Fibroblast of lung (primary cell): ENCODE measurements around the gene NCOR2. TPM values are rescaled to one million over a fixed set of nuclear protein-coding genes. Genes with fewer than 3 reads are reported as not detected.

Source experiments
- DNase-seq, 2 donors: peaks; one replicate each; pipeline versions ENCODE4 v3.0.0 to v3.0.0-alpha.2; 2010; ENCODE audit warnings: low read depth in 2 of 2
- H2AFZ ChIP-seq: 2 replicates; pipeline ENCODE4 v1.5.1; 2012; ENCODE audit warnings: low read length, control low read depth, inconsistent platforms
- H3K27ac ChIP-seq: 2 replicates; pipeline ENCODE4 v1.5.1; 2011; ENCODE audit warnings: low read length, control low read depth; ENCODE audit not compliant: insufficient read depth
- H3K27me3 ChIP-seq: 2 replicates; pipeline ENCODE4 v1.5.1; 2011; ENCODE audit warnings: mild to moderate bottlenecking, low read length; ENCODE audit not compliant: control insufficient read depth, insufficient read depth
- H3K36me3 ChIP-seq: 2 replicates; pipeline ENCODE4 v1.5.1; 2011; ENCODE audit warnings: low read length; ENCODE audit not compliant: control insufficient read depth, insufficient read depth
- H3K4me1 ChIP-seq: 2 replicates; pipeline ENCODE4 v1.5.1; 2011; ENCODE audit warnings: low read length; ENCODE audit not compliant: control insufficient read depth, insufficient read depth; ENCODE audit errors: extremely low read depth
- H3K4me2 ChIP-seq: 2 replicates; pipeline ENCODE4 v1.5.1; 2011; ENCODE audit warnings: low read length, control low read depth; ENCODE audit not compliant: insufficient read depth; ENCODE audit errors: extremely low read depth
- H3K4me3 ChIP-seq, 4 experiments: fragments of 200-600 bp in 1 of 4; sonication (generic) in 1 of 4; replicated peaks in 1 of 4; 2 replicates each; pipeline ENCODE4 v1.5.1; 2011 to 2016; ENCODE audit warnings: low read length in 4 of 4, low read depth in 3 of 4, mild to moderate bottlenecking in 3 of 4, control low read depth in 2 of 4, inconsistent platforms in 1 of 4, mixed read lengths in 1 of 4; ENCODE audit not compliant: insufficient read depth in 1 of 4; ENCODE audit errors: control extremely low read depth in 1 of 4
- H3K79me2 ChIP-seq: 2 replicates; pipeline ENCODE4 v1.5.1; 2012; ENCODE audit warnings: mild to moderate bottlenecking, low read length, inconsistent platforms; ENCODE audit not compliant: control insufficient read depth, insufficient read depth
- H3K9ac ChIP-seq: 2 replicates; pipeline ENCODE4 v1.5.1; 2011; ENCODE audit warnings: mild to moderate bottlenecking, low read length, control low read depth; ENCODE audit not compliant: insufficient read depth
- H3K9me3 ChIP-seq: 2 replicates; pipeline ENCODE4 v1.5.1; 2012; ENCODE audit warnings: low read depth, low read length; ENCODE audit not compliant: control insufficient read depth, insufficient read depth
- H4K20me1 ChIP-seq: 2 replicates; pipeline ENCODE4 v1.5.1; 2011; ENCODE audit warnings: low read length; ENCODE audit not compliant: control insufficient read depth, insufficient read depth; ENCODE audit errors: extremely low read depth
- CTCF ChIP-seq, 2 donors: IDR thresholded peaks in 1 of 2; conservative IDR thresholded peaks in 1 of 2; 1 replicate in 1 of 2; 2 replicates in 1 of 2; pipeline ENCODE4 v1.5.1; 2011 to 2012; ENCODE audit warnings: low read length in 2 of 2, control low read depth in 1 of 2, inconsistent platforms in 1 of 2, low read depth in 1 of 2, mild to moderate bottlenecking in 1 of 2
- EZH2 ChIP-seq: IDR thresholded peaks from 2 replicates; pipeline ENCODE4 v1.5.1; 2012; ENCODE audit warnings: low read length, control low read depth, mild to moderate bottlenecking; ENCODE audit errors: missing control alignments
- polyA minus RNA-seq: library from RNA; depleted of rRNA, polyadenylated mRNA; stranded (reverse); fragments of >200 nt; gene quantifications from 2 replicates; pipeline ENCODE4 v1.2.3, GENCODE V29; 2011; ENCODE audit warnings: low replicate concordance
- polyA plus RNA-seq, 2 donors: library from polyadenylated mRNA; depleted of rRNA in 1 of 2; stranded (reverse) in 1 of 2; unstranded in 1 of 2; fragments of >200 nt; gene quantifications; 2 replicates each; pipeline ENCODE4 v1.2.1, GENCODE V29; 2011 to 2012; ENCODE audit warnings: missing spikeins in 1 of 2
- total RNA-seq: library from RNA; depleted of rRNA; stranded (reverse); fragments of >200 nt; gene quantifications from 2 replicates; pipeline ENCODE4 v1.2.1, GENCODE V29; 2014

NCOR2 gene
- 13.1 and 17.2 TPM in 2 replicates for total RNA-seq
- polyA plus RNA-seq = 6.1 and 7.2 TPM in 2 replicates
- 49.7 and 79.6 TPM in 2 replicates for polyA plus RNA-seq (2012)
- 29.1 and 47.4 TPM in 2 replicates for polyA minus RNA-seq

DNA sequence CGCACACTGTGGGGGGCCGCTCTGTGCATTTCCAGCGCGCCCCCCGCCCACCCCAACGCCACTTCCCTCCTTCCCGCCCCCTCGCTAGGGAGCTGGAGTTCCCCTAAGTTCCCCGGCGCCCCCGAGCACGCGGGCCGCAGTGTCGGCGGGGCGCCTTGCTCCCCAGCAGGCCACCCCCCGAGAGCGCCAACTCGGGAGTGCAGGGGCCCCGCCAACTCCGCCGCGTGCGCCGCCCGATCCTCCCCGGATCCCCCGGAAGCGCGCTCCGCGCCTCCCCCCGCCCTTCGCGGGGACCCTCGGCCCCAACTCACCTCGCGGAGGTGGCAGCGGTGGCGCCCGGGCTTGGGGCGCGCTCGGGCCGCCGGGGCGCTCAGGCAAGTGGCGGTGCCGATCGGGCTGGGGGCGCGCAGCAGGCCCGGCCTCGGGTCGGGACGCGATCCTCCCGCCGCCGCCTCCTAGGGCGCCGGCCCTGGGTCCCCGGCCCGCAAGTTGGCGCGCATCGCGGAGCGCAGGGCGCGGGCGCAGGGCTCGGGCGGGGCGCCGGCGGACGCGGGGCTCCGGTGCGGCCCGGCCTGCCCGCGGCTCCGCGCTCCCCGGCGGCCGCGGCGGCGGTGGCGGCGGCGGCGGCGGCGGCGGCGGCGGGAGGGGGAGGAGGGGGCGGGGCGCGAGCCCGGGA, at the start of gene NCOR2:
NCOR2 (minus strand) TSS at position 616 of the 676 bp plus-strand sequence. CDS start 72,361 bp downstream, outside the sequence.
- Histone ChIP-seq H3K79me2 (peaks cover 41% of the 10 kb centered on the region), H2AFZ (peak within 1 kb of the TSS; percentile 5), H3K4me2 (peak within 1 kb of the TSS; percentile 84), H3K27me3 (no peaks in the 10 kb centered on the region), H3K27ac (peak within 1 kb of the TSS; percentile 90), H3K9me3 (no peaks in the 10 kb centered on the region), H3K9ac (peak within 1 kb of the TSS; percentile 95), H4K20me1 (no peaks in the 10 kb centered on the region), H3K36me3 (no peaks in the 10 kb centered on the region), H3K4me3 (peak within 1 kb of the TSS; percentile 74 to 96 (median 86)), H3K4me1 (peaks cover 24% of the 10 kb centered on the region)
- DNase-seq = no peak
- TF ChIP-seq CTCF (conservative IDR thresholded peaks at IDR 0.05 in 1 of 2, IDR thresholded peaks at IDR 0.05 in 1 of 2; ENCODE audit: low read depth in 1 of 2, low read length in 2 of 2) (no peak), EZH2 (no peak)

GRCh38 chr12:124616394-124617221, 49.2 kb upstream of the NCOR2 start:
- no peaks in the 10 kb centered on the region for H3K36me3 ChIP-seq
- H3K79me2 ChIP-seq = no peaks in the 10 kb centered on the region
- H3K27me3 ChIP-seq = peaks cover 6% of the 10 kb centered on the region
- TF ChIP-seq EZH2 = no peak
- no peak overlapping the region for H3K4me2 ChIP-seq
- H3K4me1 ChIP-seq = peaks cover 2% of the 10 kb centered on the region
- no peak overlapping the region for H3K9ac ChIP-seq
- H3K9me3 ChIP-seq = no peaks in the 10 kb centered on the region
- no peaks in the 10 kb centered on the region for H4K20me1 ChIP-seq
- no peak overlapping the region for H2AFZ ChIP-seq
- no peak overlapping the region for H3K27ac ChIP-seq
- no peak overlapping the region for H3K4me3 ChIP-seq
- no peak for DNase-seq

GRCh38 chr12:124614512-124615292, 47.3 kb upstream of the NCOR2 start:
- TF ChIP-seq EZH2 (no peak), CTCF (conservative IDR thresholded peaks at IDR 0.05 in 1 of 2, IDR thresholded peaks at IDR 0.05 in 1 of 2; ENCODE audit: low read depth in 1 of 2, low read length in 2 of 2) (no peak)
- H4K20me1 ChIP-seq = no peaks in the 10 kb centered on the region

More at GRCh38 chr12:124614512-124615292, 47.3 kb upstream of the NCOR2 start:
- DNase-seq = no peak
- Histone ChIP-seq H3K9ac (no peak overlapping the region), H3K4me3 (no peak overlapping the region), H3K9me3 (no peaks in the 10 kb centered on the region), H3K4me1 (no peaks in the 10 kb centered on the region), H3K27me3 (peaks cover 6% of the 10 kb centered on the region), H3K79me2 (no peaks in the 10 kb centered on the region), H2AFZ (no peak overlapping the region), H3K4me2 (no peak overlapping the region), H3K36me3 (no peaks in the 10 kb centered on the region), H3K27ac (no peak overlapping the region)
